Peyer's patch (tissue), 4 donors: Measurements from ENCODE around the gene DKK3. TPM values are rescaled to one million over a fixed set of nuclear protein-coding genes. Genes with fewer than 3 reads are reported as not detected.
A peak's percentile ranks its signal among the peaks of the same experiment; 100 is the strongest.

Source experiments
- DNase-seq, 3 donors: peaks; one replicate each; pipeline ENCODE4 v3.0.0-alpha.2; 2017 to 2019
- H3K27ac ChIP-seq, 4 donors: fragments of 200-600 bp; sonication (generic); one replicate each; pipeline ENCODE4 v1.5.1; 2016 to 2019
- H3K27me3 ChIP-seq, 2 donors: fragments of 200-600 bp; sonication (generic); one replicate each; pipeline ENCODE4 v1.5.1; 2019
- H3K36me3 ChIP-seq, 3 donors: fragments of 200-600 bp; sonication (generic); one replicate each; pipeline ENCODE4 v1.5.1; 2016 to 2019
- H3K4me1 ChIP-seq, 4 donors: fragments of 200-600 bp; sonication (generic); one replicate each; pipeline ENCODE4 v1.5.1; 2016 to 2019
- H3K4me3 ChIP-seq, 4 donors: fragments of 200-600 bp; sonication (generic); 1 replicate in 3 of 4; 2 replicates in 1 of 4; pipeline ENCODE4 v1.5.1; 2016 to 2019; ENCODE audit warnings: mild to moderate bottlenecking in 1 of 4
- H3K9me3 ChIP-seq, 4 donors: fragments of 200-600 bp; sonication (generic); one replicate each; pipeline ENCODE4 v1.5.1; 2016 to 2019; ENCODE audit warnings: mild to moderate bottlenecking in 1 of 4
- POLR2A ChIP-seq, 2 donors: fragments of 450-650 bp; IDR thresholded peaks; one replicate each; pipeline ENCODE4 v1.5.1; 2017; ENCODE audit warnings: antibody characterized with exemption in 2 of 2, mild to moderate bottlenecking in 2 of 2, moderate library complexity in 2 of 2
- total RNA-seq, 4 donors: library from RNA; depleted of rRNA; stranded (reverse); fragments of >200 nt; gene quantifications; one replicate each; pipeline ENCODE4 v1.1.0, GENCODE V29; 2016
- TF ChIP-seq, protein P1 (sequence below), 6 experiments: fragments of 450-650 bp in 4 of 6; fragments of 200-600 bp in 2 of 6; sonication (generic) in 1 of 6; IDR thresholded peaks; one replicate each; pipeline ENCODE4 v1.5.1; 2017 to 2019; ENCODE audit warnings: antibody characterized with exemption in 6 of 6, mild to moderate bottlenecking in 3 of 6, moderate library complexity in 1 of 6

The DKK3 gene
- total RNA-seq, 4 donors from 2014 or later = 19.8 to 52.0 (median 26.7) TPM

DNA sequence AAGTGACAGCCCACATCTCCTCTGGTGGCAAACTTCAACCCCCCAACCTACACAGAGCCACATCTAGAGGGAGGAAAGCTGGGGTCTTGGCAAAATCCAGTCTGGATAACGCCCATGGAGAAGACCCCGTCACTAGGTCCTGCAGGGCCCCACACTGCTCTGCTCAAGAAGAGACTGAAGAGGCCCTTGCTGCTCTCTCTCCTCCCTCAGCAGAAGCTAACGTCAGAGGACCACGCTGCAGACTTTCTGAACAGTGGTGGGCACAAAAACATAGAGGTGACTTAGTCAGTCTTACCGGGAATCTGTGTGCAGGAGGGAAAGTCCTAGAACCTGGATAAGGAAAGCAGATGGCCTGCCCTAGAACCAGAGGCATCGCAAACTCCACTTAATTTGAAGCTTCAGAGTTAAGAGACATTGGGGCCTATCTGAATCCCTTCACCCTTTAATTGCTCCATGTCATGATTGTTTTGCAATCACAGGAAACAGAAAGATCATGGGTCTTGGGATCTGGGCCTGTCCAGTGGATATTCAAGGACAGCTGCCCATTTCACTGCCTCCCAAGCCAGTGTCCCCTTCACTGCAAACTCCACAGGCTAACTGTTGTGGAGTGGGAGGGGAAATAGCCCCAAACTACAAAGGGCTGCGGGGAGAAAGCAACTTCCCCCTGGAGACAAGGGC lies 1.7 kb downstream of the DKK3 start:
- Histone ChIP-seq H3K27me3 (peaks cover 0 to 17% of the 10 kb centered on the region in 2 donors), H3K9me3 (no peaks in the 10 kb centered on the region), H3K27ac (peak overlapping the region in 3 of 4 donors; percentile 25 to 52 (median 45)), H3K4me3 (peak overlapping the region in 1 of 4 donors; percentile 63), H3K4me1 (peaks cover 0 to 13% (median 3%) of the 10 kb centered on the region in 4 donors), H3K36me3 (no peaks in the 10 kb centered on the region)
- TF ChIP-seq POLR2A (IDR thresholded peaks at IDR 0.05) = no peak
- TF ChIP-seq, protein P1, sequence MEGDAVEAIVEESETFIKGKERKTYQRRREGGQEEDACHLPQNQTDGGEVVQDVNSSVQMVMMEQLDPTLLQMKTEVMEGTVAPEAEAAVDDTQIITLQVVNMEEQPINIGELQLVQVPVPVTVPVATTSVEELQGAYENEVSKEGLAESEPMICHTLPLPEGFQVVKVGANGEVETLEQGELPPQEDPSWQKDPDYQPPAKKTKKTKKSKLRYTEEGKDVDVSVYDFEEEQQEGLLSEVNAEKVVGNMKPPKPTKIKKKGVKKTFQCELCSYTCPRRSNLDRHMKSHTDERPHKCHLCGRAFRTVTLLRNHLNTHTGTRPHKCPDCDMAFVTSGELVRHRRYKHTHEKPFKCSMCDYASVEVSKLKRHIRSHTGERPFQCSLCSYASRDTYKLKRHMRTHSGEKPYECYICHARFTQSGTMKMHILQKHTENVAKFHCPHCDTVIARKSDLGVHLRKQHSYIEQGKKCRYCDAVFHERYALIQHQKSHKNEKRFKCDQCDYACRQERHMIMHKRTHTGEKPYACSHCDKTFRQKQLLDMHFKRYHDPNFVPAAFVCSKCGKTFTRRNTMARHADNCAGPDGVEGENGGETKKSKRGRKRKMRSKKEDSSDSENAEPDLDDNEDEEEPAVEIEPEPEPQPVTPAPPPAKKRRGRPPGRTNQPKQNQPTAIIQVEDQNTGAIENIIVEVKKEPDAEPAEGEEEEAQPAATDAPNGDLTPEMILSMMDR (IDR thresholded peaks at IDR 0.05) = no peak
- no peak for DNase-seq

DNA sequence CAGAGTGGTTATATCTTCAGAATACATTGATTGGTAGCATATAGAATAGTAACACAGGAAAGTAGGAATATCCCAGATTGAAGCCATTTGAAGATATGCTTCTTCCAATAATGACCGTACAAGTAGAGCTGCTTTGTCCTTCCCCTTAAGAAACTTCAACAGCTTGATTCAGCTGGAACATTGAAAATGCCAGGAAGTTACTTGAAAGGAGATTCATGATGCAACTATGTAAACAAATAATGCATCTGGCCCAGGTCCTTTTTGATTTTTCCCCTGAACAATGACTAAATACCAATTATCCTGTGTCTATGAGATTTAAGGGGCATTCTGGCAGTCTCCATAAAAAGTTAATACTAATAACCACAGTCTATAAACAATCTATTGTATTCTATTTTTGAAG lies 3.0 kb downstream of the DKK3 start:
- Histone ChIP-seq H3K36me3 (no peaks in the 10 kb centered on the region), H3K4me1 (peaks cover 0 to 13% (median 3%) of the 10 kb centered on the region in 4 donors), H3K4me3 (no peak overlapping the region), H3K27me3 (peaks cover 0 to 17% of the 10 kb centered on the region in 2 donors), H3K9me3 (no peaks in the 10 kb centered on the region), H3K27ac (peak overlapping the region in 2 of 4 donors; percentile 25 to 50)
- no peak for TF ChIP-seq POLR2A (IDR thresholded peaks at IDR 0.05)
- TF ChIP-seq, protein P1 (IDR thresholded peaks at IDR 0.05) = no peak
- DNase-seq = no peak

DNA sequence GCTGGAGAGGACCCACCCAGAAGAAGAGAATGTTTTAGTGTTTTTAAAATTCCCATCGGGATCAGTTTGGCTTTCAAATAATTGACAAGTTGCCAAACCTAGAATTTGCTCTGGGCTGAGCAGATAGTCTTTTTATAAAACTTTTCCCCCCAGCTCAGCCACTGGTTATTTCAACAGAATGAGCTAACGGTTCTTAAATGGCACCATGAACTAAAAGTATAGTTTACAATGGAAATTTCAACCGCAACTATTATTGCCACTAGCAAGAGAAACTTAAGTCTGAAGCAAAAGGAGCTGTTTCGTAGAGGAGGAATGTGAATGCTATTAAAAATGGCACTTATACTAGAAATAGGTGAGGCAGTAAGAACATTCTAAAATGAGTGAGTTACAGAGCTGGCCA lies 3.4 kb downstream of the DKK3 start:
- H3K36me3 ChIP-seq = no peaks in the 10 kb centered on the region
- peak overlapping the region in 2 of 4 donors; percentile 25 to 50 for H3K27ac ChIP-seq
- no peak overlapping the region for H3K4me3 ChIP-seq
- DNase-seq = no peak
- peaks cover 0 to 13% (median 3%) of the 10 kb centered on the region in 4 donors for H3K4me1 ChIP-seq
- H3K27me3 ChIP-seq = peaks cover 0 to 17% of the 10 kb centered on the region in 2 donors
- TF ChIP-seq, protein P1 (IDR thresholded peaks at IDR 0.05) = no peak
- TF ChIP-seq POLR2A (IDR thresholded peaks at IDR 0.05) = no peak
- no peaks in the 10 kb centered on the region for H3K9me3 ChIP-seq

DNA sequence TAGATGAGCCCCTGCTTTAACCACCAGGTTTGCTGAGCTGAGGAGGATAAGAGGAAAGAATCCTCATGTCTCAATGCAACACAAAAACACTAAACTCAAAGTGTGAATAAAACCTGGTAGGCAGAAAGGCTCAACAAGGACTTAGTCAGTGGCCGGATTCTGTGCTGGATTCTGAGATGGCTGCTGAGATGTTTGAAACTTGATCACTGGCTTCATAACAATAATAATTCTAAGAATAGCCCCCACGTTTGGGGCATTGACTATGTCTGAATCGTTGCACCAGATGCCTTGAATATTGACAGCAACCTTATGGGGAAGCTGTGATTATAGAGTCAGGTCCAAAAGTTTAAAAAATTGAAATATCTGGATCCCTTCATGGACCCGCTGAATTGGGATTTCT lies 4.6 kb downstream of the DKK3 start:
- no peak for DNase-seq
- Histone ChIP-seq H3K27ac (no peak overlapping the region), H3K27me3 (peaks cover 0 to 14% of the 10 kb centered on the region in 2 donors), H3K36me3 (no peaks in the 10 kb centered on the region), H3K9me3 (no peaks in the 10 kb centered on the region), H3K4me1 (peaks cover 0 to 11% (median 3%) of the 10 kb centered on the region in 4 donors), H3K4me3 (no peak overlapping the region)
- TF ChIP-seq POLR2A (IDR thresholded peaks at IDR 0.05) = no peak
- TF ChIP-seq, protein P1 (IDR thresholded peaks at IDR 0.05) = no peak

DNA sequence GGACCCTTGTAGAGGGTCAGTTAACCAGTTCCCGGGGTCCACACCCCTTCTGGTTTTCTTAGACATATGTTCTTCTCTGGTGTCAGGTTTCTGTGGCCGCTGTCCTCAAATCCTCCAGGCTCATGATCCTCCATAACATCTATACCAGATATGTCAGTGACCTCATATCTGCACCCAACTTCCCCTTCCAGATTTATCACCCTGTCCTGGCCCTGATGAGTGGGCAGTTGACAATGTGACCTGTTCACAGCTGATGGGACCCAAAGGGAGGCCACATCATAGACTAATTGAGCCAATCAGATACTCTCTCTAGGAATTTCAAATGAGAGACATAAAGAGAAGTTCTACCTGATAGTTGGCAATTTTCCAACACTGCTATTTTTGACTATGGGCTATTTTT lies 5.1 kb downstream of the DKK3 start:
- no peak overlapping the region for H3K27ac ChIP-seq
- DNase-seq = no peak
- no peak overlapping the region for H3K4me3 ChIP-seq
- H3K4me1 ChIP-seq = peaks cover 0 to 6% (median 2%) of the 10 kb centered on the region in 4 donors
- no peaks in the 10 kb centered on the region for H3K9me3 ChIP-seq
- H3K36me3 ChIP-seq = no peaks in the 10 kb centered on the region
- H3K27me3 ChIP-seq = peaks cover 0 to 11% of the 10 kb centered on the region in 2 donors
- no peak for TF ChIP-seq POLR2A (IDR thresholded peaks at IDR 0.05)
- TF ChIP-seq, protein P1 (IDR thresholded peaks at IDR 0.05) = no peak
